Gastroesophageal sphincter (tissue), 3 donors: ENCODE results near the gene THY1.

Experiments
- CTCF ChIP-seq, 4 experiments: fragments of 200-600 bp in 2 of 4; fragments of 450-650 bp in 2 of 4; sonication (generic) in 1 of 4; IDR thresholded peaks; one replicate each; pipeline ENCODE4 v1.5.1; 2017 to 2019; ENCODE audit warnings: antibody characterized with exemption in 4 of 4, mild to moderate bottlenecking in 2 of 4, moderate library complexity in 2 of 4
- EP300 ChIP-seq: sonication (generic); formaldehyde crosslinking; IDR thresholded peaks from one replicate; pipeline ENCODE4 v1.6.1; 2017; ENCODE audit warnings: antibody characterized with exemption, mild to moderate bottlenecking
- POLR2A ChIP-seq, 2 donors: fragments of 450-650 bp; IDR thresholded peaks; one replicate each; pipeline ENCODE4 v1.6.1; 2017; ENCODE audit warnings: antibody characterized with exemption in 2 of 2, mild to moderate bottlenecking in 2 of 2, moderate library complexity in 1 of 2

DNA sequence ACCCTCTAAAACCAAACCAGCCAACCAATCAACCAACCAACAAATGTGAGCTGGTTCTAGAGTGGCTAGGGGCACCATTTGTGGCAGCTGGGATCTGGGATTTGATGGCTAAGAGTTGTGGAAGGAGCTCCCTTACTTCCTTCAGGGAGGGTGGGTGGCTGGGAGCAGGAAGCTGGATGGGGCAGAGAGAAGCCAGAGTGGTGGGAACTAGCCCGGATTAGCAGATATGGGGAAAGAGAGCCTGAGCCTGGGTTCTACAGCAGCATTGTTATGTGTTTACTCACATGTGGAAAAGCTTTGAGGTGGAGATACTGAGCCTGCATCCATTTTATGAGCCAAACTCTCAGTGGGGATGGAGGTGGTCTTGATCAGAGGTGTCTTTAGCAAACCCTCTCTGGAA lies 30.9 kb upstream of the THY1 start:
- TF ChIP-seq CTCF (IDR thresholded peaks at IDR 0.05) = no peak
- TF ChIP-seq EP300 = no peak
- TF ChIP-seq POLR2A (IDR thresholded peaks at IDR 0.05) = no peak
